A673 (cell line): ENCODE measurements around the gene SNAP23. TPM values are rescaled to one million over a fixed set of nuclear protein-coding genes. Genes with fewer than 3 reads are reported as not detected.

Experiments
- BruUV-seq: library from RNA; stranded (reverse); fragments of 400-500 nt; replicated peaks from 2 replicates; lab custom pipeline; 2021; lab: Mats Ljungman, UMichigan
- CTCF ChIA-PET: fragments of 300-600 bp; sonication (Branson Sonifier 250); formaldehyde crosslinking; loops from one replicate; lab custom pipeline; 2022; ENCODE audit warnings: antibody characterized with exemption; lab: Charles Lee
- POLR2A ChIA-PET: fragments of 300-600 bp; sonication (Branson Sonifier 250); formaldehyde crosslinking; loops from one replicate; lab custom pipeline; 2022; ENCODE audit warnings: antibody characterized with exemption; ENCODE audit not compliant: low non-redundant PET; lab: Charles Lee
- DNase-seq: peaks from one replicate; pipeline ENCODE4 v3.0.0-alpha.2; 2015; ENCODE audit warnings: low spot score
- H3K27ac ChIP-seq: fragments of 200-600 bp; sonication (generic); 2 replicates; pipeline ENCODE4 v1.5.1; 2016; ENCODE audit warnings: mixed run types, low read depth, mild to moderate bottlenecking, mixed read lengths, antibody characterized with exemption, low read length; ENCODE audit not compliant: poor library complexity, severe bottlenecking
- H3K27me3 ChIP-seq: fragments of 200-600 bp; sonication (generic); replicated peaks from 2 replicates; pipeline ENCODE4 v1.6.1; 2017; ENCODE audit warnings: mixed run types, low read depth, mild to moderate bottlenecking, mixed read lengths, antibody characterized with exemption, low read length; ENCODE audit not compliant: insufficient read depth, poor library complexity
- H3K36me3 ChIP-seq: fragments of 200-600 bp; sonication (generic); 2 replicates; pipeline ENCODE4 v1.6.1; 2016; ENCODE audit warnings: mixed run types, mild to moderate bottlenecking, mixed read lengths, antibody characterized with exemption, low read length; ENCODE audit not compliant: insufficient read depth, poor library complexity, severe bottlenecking
- H3K4me1 ChIP-seq: fragments of 200-600 bp; sonication (generic); 2 replicates; pipeline ENCODE4 v1.6.1; 2017; ENCODE audit warnings: mixed run types, mild to moderate bottlenecking, mixed read lengths, antibody characterized with exemption, low read length; ENCODE audit not compliant: insufficient read depth, poor library complexity, severe bottlenecking
- H3K4me3 ChIP-seq: fragments of 200-600 bp; sonication (generic); 2 replicates; pipeline ENCODE4 v1.5.1; 2016; ENCODE audit warnings: low read depth, mixed run types, mild to moderate bottlenecking, mixed read lengths, low read length; ENCODE audit not compliant: poor library complexity, severe bottlenecking
- H3K9me3 ChIP-seq: fragments of 200-600 bp; sonication (generic); 2 replicates; pipeline ENCODE4 v1.6.1; 2016; ENCODE audit warnings: mixed run types, low read depth, mild to moderate bottlenecking, mixed read lengths, antibody characterized with exemption, low read length; ENCODE audit not compliant: poor library complexity, severe bottlenecking
- CTCF ChIP-seq: fragments of 300-800, 200-600 bp; sonication (generic); conservative IDR thresholded peaks from 2 replicates; pipeline ENCODE4 v1.5.1; 2017; ENCODE audit warnings: low read depth, mild to moderate bottlenecking, antibody characterized with exemption, low read length, moderate library complexity, mixed read lengths
- EZH2 ChIP-seq: fragments of 200-600 bp; sonication (generic); IDR thresholded peaks from 2 replicates; pipeline ENCODE4 v1.6.1; 2017; ENCODE audit warnings: borderline replicate concordance, low read depth, mild to moderate bottlenecking, mixed read lengths, antibody characterized with exemption, low read length; ENCODE audit not compliant: poor library complexity, severe bottlenecking
- intact Hi-C: fragments of 100-400 bp; cut with micrococcal nuclease; formaldehyde crosslinking; loops from one replicate; pipeline ENCODE4 v1.10.0; 2022; ENCODE audit not compliant: unreplicated experiment
- total RNA-seq: library from RNA; stranded (reverse); gene quantifications from 2 replicates; pipeline ENCODE4 v1.2.3, GENCODE V29; 2021

Gene SNAP23
- total RNA-seq, 1 experiment from 2014 or later, result 124 TPM

- intact Hi-C loops, result loop anchor here (5.0 kb wide), 1 partner anchor 107 kb away; no protein-coding TSS in a partner anchor
- BruUV-seq, result no TSS peak
- H3K27me3 ChIP-seq, result no peaks in the 10 kb centered on the region
- TF ChIP-seq EZH2, result no peak
- no peak for TF ChIP-seq CTCF
- ChIA-PET CTCF (no interaction called here), POLR2A (no interaction called here)
- H3K4me1 ChIP-seq, result peaks cover 4% of the 10 kb centered on the region
- DNase-seq, result no peak
- H3K9me3 ChIP-seq, result no peaks in the 10 kb centered on the region
- H3K4me3 ChIP-seq, result no peak overlapping the region
- peaks cover 22% of the 10 kb centered on the region for H3K36me3 ChIP-seq
- H3K27ac ChIP-seq, result no peak overlapping the region
These were observed 49.6 kb downstream of the SNAP23 start for GRCh38 chr15:42544853-42545629.

- CTCF ChIA-PET, result interaction anchor here (0.6 to 0.7 kb wide), 2 partner anchors 37 to 102 kb away, joined by 3 to 4 read pairs; no protein-coding TSS in a partner anchor
- Histone ChIP-seq H3K36me3 (peaks cover 22% of the 10 kb centered on the region), H3K27me3 (no peaks in the 10 kb centered on the region), H3K4me3 (peak overlapping the region; percentile 95), H3K4me1 (peaks cover 7% of the 10 kb centered on the region), H3K9me3 (no peaks in the 10 kb centered on the region), H3K27ac (peak overlapping the region; percentile 90)
- POLR2A ChIA-PET, result no interaction called here
- peak; percentile 31 for DNase-seq
- intact Hi-C loops, result loop anchor here (5.0 kb wide), 1 partner anchor 104 kb away; no protein-coding TSS in a partner anchor
- BruUV-seq, result no TSS peak
- TF ChIP-seq EZH2 (no peak), CTCF (no peak)
These were observed 52.4 kb downstream of the SNAP23 start for GRCh38 chr15:42547918-42548248.

- H3K4me1 ChIP-seq, result peaks cover 7% of the 10 kb centered on the region
- peak; percentile 90 for DNase-seq
- no peaks in the 10 kb centered on the region for H3K27me3 ChIP-seq
- BruUV-seq, result TSS peak; percentile 54
- CTCF ChIA-PET, result interaction anchor here (0.6 to 0.7 kb wide), 2 partner anchors 37 to 101 kb away, joined by 3 to 4 read pairs; no protein-coding TSS in a partner anchor
- peak within 1 kb of the TSS; percentile 90 for H3K27ac ChIP-seq
- intact Hi-C loops, result loop anchor here (5.0 kb wide), 1 partner anchor 104 kb away; no protein-coding TSS in a partner anchor
- no peak for TF ChIP-seq EZH2
- no peak for TF ChIP-seq CTCF
- POLR2A ChIA-PET, result no interaction called here
- H3K9me3 ChIP-seq, result no peaks in the 10 kb centered on the region
- H3K4me3 ChIP-seq, result peak within 1 kb of the TSS; percentile 95
- peaks cover 22% of the 10 kb centered on the region for H3K36me3 ChIP-seq
These were observed 53.0 kb downstream of the SNAP23 start, which contains the start of the genes HAUS2 and LRRC57 for GRCh38 chr15:42548249-42549031. HAUS2 (plus strand) TSS chr15:42548838; CDS start chr15:42548873, 35 bp downstream. LRRC57 (minus strand) TSS chr15:42548793; CDS start chr15:42548434, 359 bp downstream.
